IPS-20b (cell line): Measurements from ENCODE around the gene PLG.
"Not testable (repeated sequence)": the region's sequence is repeated elsewhere in the genome, so short reads cannot be mapped to it uniquely, and the experiment has no call there.

ENCODE experiments used
- H3K27ac ChIP-seq: one replicate; pipeline ENCODE4 v1.5.1; 2013; ENCODE audit warnings: low read length
- H3K27me3 ChIP-seq: 2 replicates; pipeline ENCODE4 v1.6.1; 2013; ENCODE audit warnings: mild to moderate bottlenecking, low read length, inconsistent platforms; ENCODE audit not compliant: insufficient read depth
- H3K36me3 ChIP-seq: 2 replicates; pipeline ENCODE4 v1.6.1; 2013; ENCODE audit warnings: low read depth, mild to moderate bottlenecking, inconsistent platforms, low read length, moderate library complexity; ENCODE audit not compliant: insufficient read depth
- H3K4me1 ChIP-seq: 2 replicates; pipeline ENCODE4 v1.6.1; 2013; ENCODE audit warnings: mild to moderate bottlenecking, control low read depth, inconsistent platforms, low read length, moderate library complexity; ENCODE audit not compliant: insufficient read depth
- H3K4me3 ChIP-seq: 2 replicates; pipeline ENCODE4 v1.5.1; 2013; ENCODE audit warnings: mild to moderate bottlenecking, low read length, inconsistent platforms
- H3K9ac ChIP-seq: 2 replicates; pipeline ENCODE4 v1.6.1; 2013; ENCODE audit warnings: low read depth, mild to moderate bottlenecking, inconsistent platforms, low read length, moderate library complexity
- H3K9me3 ChIP-seq: 2 replicates; pipeline ENCODE4 v1.6.1; 2013; ENCODE audit warnings: mild to moderate bottlenecking, low read depth, low read length, inconsistent platforms; ENCODE audit not compliant: insufficient read depth

Gene PLG

GRCh38 chr6:160701918-160702680 is at the start of gene PLG:
Gene PLG (plus strand): TSS chr6:160702244. CDS start chr6:160702305, 61 bp downstream.
- H3K36me3 ChIP-seq, H3K9me3 ChIP-seq, H3K9ac ChIP-seq, H3K27ac ChIP-seq, H3K27me3 ChIP-seq, H3K4me1 ChIP-seq, H3K4me3 ChIP-seq: not testable (repeated sequence)

DNA sequence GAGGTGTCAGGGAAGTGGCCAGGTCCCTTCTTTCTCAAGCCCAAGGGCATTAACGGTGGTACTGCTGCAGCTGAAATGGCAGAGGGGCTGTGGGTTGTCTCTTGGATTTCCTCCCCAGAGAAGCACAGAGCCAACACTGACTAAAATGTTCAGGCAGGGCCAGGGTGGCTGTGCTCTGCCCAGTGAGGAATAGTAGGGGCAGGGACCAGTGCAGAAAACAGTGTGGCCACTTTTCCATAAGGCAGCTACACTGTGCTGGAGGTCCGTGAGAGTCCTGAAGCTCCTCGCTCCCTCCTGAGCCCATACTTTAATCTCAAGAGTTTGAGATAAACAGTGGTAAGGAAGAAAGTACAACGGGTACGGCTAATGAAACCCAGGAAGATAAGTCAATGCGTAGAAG is 42.5 kb upstream of the PLG start:
- Histone ChIP-seq H3K27ac (no peak overlapping the region), H3K36me3 (no peaks in the 10 kb centered on the region), H3K27me3 (no peaks in the 10 kb centered on the region), H3K9me3 (peaks cover 21% of the 10 kb centered on the region; the same call in 1 of the 2 replicates), H3K4me1 (no peaks in the 10 kb centered on the region), H3K9ac (no peak overlapping the region), H3K4me3 (no peak overlapping the region)

- no peak overlapping the region for H3K4me3 ChIP-seq
- H3K9me3 ChIP-seq, result peaks cover 16% of the 10 kb centered on the region; the same call in 1 of the 2 replicates
- H3K4me1 ChIP-seq, result no peaks in the 10 kb centered on the region
- no peaks in the 10 kb centered on the region for H3K27me3 ChIP-seq
- H3K27ac ChIP-seq, result no peak overlapping the region
- no peak overlapping the region for H3K9ac ChIP-seq
- no peaks in the 10 kb centered on the region for H3K36me3 ChIP-seq
These were observed 40.8 kb upstream of the PLG start for GRCh38 chr6:160661216-160661615.

GRCh38 chr6:160662429-160662828 is 39.6 kb upstream of the PLG start:
- Histone ChIP-seq H3K27me3 (peaks cover under 1% of the 10 kb centered on the region; the same call in 1 of the 2 replicates), H3K4me3 (no peak overlapping the region), H3K9me3 (peaks cover 9% of the 10 kb centered on the region; the same call in 1 of the 2 replicates), H3K9ac (no peak overlapping the region), H3K4me1 (no peaks in the 10 kb centered on the region), H3K27ac (no peak overlapping the region), H3K36me3 (no peaks in the 10 kb centered on the region)

DNA sequence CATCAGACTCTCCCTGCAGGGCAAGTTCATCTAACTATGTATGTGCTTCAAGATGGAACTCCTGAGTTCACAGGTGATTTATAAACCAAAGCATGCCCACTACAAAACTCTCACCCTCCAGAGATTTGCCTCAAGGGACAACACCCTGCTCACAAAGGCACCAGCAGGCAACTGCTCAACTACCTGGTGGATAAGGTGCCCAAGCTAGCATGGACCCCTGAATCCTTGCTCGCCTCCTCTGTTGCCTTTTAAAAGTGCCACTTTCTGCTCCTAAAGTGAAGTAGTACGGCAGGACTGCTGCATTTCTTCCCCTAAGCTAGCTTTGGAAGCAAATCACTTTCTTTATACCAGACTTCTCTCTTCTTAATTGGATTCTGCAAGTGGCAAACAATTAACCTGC is 39.2 kb upstream of the PLG start:
- H3K36me3 ChIP-seq, result no peaks in the 10 kb centered on the region
- H3K27me3 ChIP-seq, result peaks cover 4% of the 10 kb centered on the region; the same call in 1 of the 2 replicates
- H3K9me3 ChIP-seq, result peaks cover 5% of the 10 kb centered on the region; the same call in 1 of the 2 replicates
- no peaks in the 10 kb centered on the region for H3K4me1 ChIP-seq
- H3K9ac ChIP-seq, result no peak overlapping the region
- H3K4me3 ChIP-seq, result no peak overlapping the region
- H3K27ac ChIP-seq, result no peak overlapping the region

DNA sequence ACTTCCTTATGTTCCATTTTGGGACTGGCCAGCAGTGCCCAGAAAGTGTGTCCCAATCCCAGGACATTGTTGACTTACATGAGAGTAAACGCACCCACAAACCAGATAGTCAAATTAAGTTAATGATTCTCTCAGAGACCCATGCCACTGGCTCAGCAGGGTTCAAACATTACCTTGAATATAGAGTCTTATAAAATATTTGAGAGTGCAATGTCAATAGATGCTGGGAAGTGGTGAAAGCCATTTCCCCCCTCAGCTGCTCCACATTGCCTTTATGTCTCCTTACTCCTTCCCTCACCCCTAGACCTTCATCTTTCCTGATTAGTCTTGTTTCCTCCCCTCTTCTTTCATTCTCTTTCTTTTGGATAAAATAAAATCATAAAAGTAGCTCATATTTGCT is 37.8 kb upstream of the PLG start, which contains the start of gene LPA:
Gene LPA (minus strand): TSS at position 78 of the 400 bp plus-strand sequence. CDS start 61 bp downstream, at position 17.
- H3K27me3 ChIP-seq, result not testable (repeated sequence)

DNA sequence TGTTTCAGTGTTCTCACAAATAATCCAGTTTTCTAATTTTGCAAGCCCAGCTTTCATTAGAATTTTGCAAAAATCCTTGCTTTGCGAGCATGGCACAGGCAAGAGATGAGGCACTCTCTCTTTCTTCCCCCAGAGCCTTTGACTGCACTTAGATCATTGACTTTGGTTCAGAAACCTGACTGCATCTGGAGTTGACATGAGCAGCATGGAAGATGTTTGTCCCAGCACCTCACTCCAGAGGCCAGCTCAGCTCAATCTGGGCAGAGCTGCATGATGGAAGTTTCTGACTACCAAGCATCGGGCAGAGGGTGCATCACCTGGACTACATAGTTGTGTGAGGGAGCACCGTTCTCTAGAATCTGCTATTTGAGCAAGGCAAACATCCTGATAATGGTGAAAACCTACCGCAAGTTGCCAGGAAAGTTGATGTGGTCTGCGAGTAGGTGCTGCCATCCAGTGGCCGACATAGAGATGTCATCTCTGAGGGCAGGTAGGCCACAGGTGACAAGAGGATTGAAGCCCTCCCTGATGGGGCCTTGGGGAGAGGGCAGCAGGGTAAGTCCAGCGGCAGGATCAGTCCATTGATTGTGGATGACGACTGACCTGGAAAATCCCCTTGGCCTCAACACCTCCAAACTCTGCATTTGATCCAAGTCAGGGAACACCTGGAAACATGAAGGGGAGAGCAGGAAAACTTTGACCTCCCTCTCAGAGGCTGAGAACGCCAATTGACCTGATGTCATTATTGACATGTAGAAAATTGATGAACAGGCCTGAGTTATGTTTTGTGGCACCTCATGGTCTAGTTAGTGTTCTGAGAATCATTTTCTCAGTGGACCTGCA is 34.2 kb upstream of the PLG start:
- H3K4me1 ChIP-seq, result no peaks in the 10 kb centered on the region
- no peaks in the 10 kb centered on the region for H3K36me3 ChIP-seq
- H3K9ac ChIP-seq, result no peak overlapping the region
- peaks cover 4% of the 10 kb centered on the region; the same call in 1 of the 2 replicates for H3K27me3 ChIP-seq
- H3K27ac ChIP-seq, result no peak overlapping the region
- no peak overlapping the region for H3K4me3 ChIP-seq
- H3K9me3 ChIP-seq, result no peaks in the 10 kb centered on the region

More for the DNA sequence above, 37.8 kb upstream of the PLG start, which contains the start of gene LPA:
- H3K27ac ChIP-seq, H3K9me3 ChIP-seq, H3K9ac ChIP-seq, H3K36me3 ChIP-seq, H3K4me1 ChIP-seq, H3K4me3 ChIP-seq: not testable (repeated sequence)

DNA sequence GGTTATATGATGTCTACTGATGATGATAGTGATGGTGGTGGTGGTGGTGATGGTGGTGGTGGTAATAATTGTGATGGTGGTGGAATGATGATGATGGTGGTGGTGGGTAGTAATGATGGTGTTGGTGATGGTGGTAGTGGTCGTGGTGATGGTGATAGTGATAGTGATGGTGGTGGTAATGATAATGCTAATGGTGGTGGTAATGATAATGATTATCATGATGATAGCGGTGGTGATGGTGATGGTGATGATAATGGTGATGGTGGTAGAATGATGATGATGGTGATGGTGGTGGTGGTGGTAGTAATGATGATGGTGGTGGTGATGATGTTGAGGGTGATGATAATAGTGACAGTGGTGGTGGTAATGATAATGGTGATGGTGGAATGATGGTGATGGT is 33.5 kb upstream of the PLG start:
- H3K36me3 ChIP-seq, result no peaks in the 10 kb centered on the region
- no peaks in the 10 kb centered on the region for H3K9me3 ChIP-seq
- H3K4me1 ChIP-seq, result no peaks in the 10 kb centered on the region
- H3K4me3 ChIP-seq, result no peak overlapping the region
- H3K27me3 ChIP-seq, result peaks cover 4% of the 10 kb centered on the region; the same call in 1 of the 2 replicates
- H3K27ac ChIP-seq, result no peak overlapping the region
- H3K9ac ChIP-seq, result no peak overlapping the region

DNA sequence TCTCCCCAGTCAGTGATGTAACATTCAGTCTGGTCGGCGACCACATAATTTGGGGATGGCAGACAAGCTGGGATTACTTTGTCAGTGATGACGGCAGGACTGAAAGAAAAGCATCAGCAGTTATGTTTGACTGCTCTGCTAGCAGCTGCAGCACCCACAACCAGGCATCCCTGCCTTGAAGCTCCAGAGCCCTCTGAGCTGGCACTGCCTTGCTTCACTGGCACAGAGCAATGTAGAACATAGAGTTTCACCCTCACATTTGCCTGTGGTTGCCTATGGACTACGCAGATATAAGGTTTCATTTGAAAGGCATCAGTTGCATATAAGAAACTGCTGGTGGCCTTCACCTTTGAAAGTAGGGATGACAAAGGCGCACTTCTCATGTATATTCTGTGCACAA is 25.6 kb upstream of the PLG start:
- H3K27ac ChIP-seq, H3K4me1 ChIP-seq, H3K4me3 ChIP-seq, H3K9ac ChIP-seq, H3K36me3 ChIP-seq, H3K9me3 ChIP-seq: not testable (repeated sequence)
- H3K27me3 ChIP-seq, result peaks cover 12% of the 10 kb centered on the region

DNA sequence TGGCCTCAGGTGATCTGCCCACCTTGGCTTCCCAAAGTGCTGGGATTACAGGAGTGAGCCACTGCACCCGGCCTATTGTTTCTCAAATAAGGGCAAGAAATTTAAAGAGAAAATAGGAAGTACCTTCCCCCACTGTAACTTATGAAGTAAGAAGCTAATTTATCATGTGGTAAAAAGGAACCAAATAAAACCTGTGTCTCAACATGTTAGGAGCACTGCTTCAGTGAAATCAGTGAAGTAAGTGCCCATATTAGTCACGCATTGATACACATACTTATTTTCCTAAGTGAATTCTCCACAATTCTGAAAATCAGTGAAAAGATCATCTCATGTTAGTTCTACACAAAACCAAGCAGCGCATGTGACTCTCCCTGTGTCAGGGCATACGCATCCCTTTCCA is 23.8 kb upstream of the PLG start:
- H3K9me3 ChIP-seq, result no peaks in the 10 kb centered on the region
- H3K9ac ChIP-seq, result no peak overlapping the region

DNA sequence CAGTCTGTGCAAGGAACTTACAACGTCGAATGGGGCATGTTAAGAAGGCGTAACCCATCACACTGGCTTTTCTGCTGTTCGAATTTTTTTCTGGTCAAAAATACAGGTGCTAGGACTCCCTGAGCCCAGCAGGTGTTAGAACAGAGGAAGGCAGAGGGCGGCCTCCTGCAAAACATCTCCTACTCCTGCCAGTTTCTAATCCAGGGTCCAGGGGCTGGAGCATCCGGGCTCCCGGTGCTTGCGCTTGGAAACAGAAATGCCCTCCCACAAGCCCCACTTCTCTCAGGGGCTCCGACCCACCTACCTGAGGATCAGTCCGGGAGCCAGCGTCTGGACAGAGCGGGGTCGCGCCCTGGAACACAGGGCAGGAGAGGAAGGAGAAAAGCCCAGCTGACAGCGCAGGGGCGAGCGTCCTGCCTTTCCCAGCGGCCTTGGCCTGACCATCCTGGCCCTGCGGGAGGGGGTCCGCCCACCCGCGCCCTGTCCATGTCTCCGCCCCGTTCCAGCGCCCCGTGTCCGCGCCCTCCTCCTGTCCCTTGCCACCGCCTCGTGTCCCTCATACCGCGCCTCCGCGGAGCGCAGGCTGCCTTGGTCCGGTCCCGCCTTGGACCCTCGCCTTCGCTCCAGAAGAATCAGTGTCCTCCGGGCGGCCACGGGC is 23.2 kb upstream of the PLG start:
- Histone ChIP-seq H3K9ac (no peak overlapping the region), H3K4me3 (peak overlapping the region; percentile 51; the same call in 1 of the 2 replicates), H3K27ac (no peak overlapping the region), H3K4me1 (no peaks in the 10 kb centered on the region), H3K27me3 (peaks cover 12% of the 10 kb centered on the region), H3K36me3 (no peaks in the 10 kb centered on the region), H3K9me3 (no peaks in the 10 kb centered on the region)

More for the DNA sequence above, 23.8 kb upstream of the PLG start:
- Histone ChIP-seq H3K27me3 (peaks cover 12% of the 10 kb centered on the region), H3K4me3 (no peak overlapping the region), H3K4me1 (no peaks in the 10 kb centered on the region), H3K27ac (no peak overlapping the region), H3K36me3 (no peaks in the 10 kb centered on the region)
